GM18870 (cell line): Measurements from ENCODE around the gene SMIM24.
"Not testable (repeated sequence)": the region's sequence is repeated elsewhere in the genome, so short reads cannot be mapped to it uniquely, and the experiment has no call there.

ENCODE experiments used
- ATAC-seq: cut with Tn5 transposase; IDR thresholded peaks from one replicate; pipeline ENCODE4 v1.9.1; 2021; ENCODE audit warnings: moderate library complexity; ENCODE audit not compliant: unreplicated experiment

The SMIM24 gene

DNA sequence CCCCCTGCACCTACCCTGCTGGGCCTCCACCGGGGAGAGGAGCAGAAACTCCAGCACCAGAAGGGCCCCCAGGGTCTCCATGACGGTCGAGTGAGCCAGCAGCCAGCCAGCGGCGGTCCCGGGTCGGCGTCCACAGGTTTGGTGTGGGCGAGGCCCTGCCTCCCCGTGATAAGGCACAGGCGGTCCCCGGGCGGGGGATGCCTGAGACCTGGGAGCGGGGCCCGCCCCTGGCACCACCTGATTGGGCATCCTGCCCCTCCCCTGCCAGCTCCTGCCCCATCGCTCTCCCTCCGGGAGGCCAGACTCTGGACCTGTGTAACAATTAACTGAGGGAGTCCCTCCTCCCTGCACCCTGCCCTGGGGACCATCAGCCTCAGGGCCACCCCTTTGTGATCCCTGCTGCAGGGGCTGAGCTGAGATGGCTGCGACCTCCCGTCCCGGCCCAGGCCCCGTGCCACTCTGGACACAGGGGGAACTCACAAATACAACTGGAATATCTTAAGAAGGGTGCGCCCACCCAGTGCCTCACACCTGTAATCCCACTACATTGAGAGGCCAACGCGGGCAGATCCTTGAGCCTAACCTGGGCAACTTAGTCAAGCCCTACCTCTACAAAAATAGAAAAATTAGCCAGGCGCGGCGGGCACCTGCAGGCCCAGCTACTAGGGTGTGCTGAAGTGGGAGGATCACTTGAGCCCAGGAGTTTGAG, at the start of gene SMIM24:
SMIM24 (minus strand) TSS at position 143 of the 709 bp plus-strand sequence; CDS start at position 81, 62 bp downstream.
- ATAC-seq = no peak

DNA sequence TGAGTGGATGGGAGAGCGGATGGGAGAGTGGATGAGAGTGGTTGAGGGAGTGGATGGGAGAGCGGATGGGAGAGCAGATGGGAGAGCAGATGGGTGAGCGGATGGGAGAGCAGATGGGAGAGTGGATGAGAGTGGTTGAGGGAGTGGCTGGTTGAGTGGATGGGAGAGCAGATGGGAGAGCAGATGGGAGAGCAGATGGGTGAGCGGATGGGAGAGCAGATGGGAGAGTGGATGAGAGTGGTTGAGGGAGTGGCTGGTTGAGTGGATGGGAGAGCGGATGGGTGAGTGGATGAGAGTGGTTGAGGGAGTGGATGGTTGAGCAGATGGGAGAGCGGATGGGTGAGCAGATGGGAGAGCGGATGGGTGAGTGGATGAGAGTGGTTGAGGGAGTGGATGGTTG, 49.0 kb upstream of the SMIM24 start:
- ATAC-seq = not testable (repeated sequence)

DNA sequence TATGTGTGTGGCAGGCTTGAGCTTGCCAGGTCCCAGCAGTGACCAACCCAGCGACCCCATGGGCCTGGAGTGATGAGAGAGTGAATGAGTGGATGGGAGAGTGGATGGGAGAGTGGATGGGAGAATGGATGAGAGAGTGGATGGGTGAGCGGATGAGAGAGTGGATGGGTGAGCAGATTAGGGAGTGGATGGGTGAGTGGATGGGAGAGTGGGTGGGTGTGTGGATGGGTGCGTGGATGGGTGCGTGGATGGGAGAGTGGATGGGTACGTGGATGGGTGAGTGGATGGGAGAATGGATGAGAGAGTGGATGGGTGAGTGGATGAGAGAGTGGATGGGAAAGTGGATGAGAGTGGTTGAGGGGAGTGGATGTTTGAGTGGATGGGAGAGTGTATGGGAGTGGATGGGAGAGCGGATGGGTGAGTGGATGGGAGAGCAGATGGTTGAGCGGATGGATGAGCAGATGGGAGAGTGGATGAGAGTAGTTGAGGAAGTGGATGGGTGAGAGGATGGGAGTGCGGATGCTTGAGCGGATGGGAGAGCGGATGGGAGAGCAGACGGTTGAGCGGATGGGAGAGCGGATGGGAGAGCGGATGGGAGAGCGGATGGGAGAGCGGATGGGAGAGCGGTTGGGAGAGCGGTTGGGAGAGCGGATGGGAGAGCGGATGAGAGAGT, 48.4 kb upstream of the SMIM24 start:
- no peak for ATAC-seq

DNA sequence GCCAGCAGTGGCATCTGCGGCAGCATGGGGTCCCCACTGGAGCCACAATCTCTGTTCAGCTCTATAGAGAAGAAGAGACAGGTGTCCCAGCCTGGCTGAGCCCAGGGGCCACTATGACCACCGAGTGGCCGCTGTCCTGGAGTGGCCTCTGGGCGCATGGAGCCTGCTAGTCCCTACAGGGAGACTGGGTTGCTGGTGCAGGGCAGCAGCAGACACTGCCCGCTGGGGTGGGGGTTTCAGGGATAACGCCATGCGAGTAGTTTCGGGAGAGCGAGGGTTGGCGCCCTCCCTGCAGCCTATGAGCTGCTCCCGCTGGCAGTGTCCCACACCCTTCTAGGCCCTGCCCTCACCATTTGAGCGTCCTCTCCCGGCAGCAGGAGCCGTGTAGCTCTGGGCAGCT, 47.8 kb upstream of the SMIM24 start:
- ATAC-seq = no peak

DNA sequence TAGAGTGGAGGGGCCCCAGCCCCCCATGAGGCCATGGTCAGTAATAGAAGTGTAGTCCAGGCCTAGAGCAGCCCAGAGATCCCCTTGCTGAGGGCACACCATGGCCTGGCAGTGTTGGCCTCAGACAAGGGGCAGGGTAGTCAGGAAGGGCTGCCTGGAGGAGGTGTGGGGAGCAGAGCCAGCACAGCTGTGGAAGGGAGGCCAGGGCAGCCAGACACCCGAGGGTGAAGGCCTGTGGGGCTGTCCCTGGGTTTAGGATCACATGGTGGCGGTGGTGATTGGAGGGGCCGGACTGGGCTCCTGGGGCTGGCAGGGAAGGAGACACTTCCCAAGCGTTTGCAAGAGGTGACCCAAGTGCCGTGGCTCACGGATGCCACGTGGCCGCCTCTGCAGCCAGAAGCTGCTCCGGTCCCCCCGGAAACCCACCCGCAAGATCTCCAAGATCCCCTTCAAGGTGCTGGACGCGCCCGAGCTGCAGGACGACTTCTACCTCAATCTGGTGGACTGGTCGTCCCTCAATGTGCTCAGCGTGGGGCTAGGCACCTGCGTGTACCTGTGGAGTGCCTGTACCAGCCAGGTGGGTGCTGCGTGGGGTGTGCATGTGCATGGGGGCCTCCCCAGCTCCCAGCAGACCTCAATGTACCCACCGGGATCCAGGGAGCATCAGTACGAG, 47.0 kb upstream of the SMIM24 start:
- ATAC-seq = no peak

DNA sequence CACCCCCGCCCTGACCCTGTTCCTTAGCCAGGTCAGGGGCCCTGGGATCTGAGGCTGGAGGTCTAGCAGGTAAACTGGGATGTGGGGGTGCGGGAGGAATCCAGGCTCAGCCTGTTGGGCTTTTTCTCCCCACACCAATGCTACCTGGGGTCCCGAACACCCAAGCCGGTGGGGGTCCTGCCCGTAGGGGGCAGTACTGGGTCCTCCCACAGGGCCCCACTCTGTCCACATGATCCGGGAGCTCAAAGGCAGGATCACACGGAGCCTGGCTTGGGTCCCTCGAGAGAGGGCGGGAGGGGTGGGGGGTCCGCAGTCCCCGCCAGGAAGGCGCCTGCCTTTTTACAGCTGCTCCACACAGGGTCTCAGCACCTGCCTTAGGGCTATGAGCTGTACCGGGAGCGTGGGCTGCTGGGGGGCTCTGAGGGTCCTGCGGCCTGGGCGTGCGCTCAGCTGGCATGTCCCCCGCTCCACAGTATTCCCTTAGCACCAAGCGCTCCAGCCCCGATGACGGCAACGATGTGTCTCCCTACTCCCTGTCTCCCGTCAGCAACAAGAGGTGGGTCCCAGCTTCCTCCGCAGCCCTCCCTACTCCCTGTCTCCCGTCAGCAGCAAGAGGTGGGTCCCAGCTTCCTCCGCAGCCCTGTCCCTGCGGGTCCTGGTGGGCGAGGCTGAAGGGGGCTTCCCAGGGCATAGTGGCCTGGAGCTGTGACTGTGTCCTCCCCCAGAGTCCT, 46.3 kb upstream of the SMIM24 start:
- ATAC-seq = no peak

DNA sequence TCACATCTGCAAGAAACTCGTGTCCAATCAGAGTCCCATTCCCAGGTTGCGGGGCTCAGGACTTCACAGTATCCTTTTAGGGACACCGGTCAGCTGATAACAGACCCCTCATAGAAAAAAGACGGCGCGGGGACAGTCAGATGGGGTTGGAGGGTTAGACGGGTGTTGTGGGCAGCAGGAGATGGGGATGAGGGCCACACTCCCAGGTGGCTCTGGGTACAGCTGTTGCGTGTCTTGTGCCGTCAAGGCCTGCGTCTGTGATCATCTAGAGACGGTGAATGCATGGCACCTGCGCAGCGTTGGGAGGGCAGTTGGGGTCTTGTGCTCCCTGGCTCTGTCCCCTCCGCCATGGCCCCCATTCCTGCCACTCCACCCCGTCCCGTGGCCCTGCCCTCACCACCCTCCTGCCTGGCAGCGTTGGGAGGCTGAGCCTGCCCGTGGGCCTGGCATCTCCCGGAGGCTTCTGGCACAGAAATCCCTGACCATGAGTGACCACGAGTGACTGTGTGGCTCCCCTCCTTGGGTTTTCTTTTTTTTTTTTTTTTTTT, 44.7 kb upstream of the SMIM24 start:
- ATAC-seq = no peak

DNA sequence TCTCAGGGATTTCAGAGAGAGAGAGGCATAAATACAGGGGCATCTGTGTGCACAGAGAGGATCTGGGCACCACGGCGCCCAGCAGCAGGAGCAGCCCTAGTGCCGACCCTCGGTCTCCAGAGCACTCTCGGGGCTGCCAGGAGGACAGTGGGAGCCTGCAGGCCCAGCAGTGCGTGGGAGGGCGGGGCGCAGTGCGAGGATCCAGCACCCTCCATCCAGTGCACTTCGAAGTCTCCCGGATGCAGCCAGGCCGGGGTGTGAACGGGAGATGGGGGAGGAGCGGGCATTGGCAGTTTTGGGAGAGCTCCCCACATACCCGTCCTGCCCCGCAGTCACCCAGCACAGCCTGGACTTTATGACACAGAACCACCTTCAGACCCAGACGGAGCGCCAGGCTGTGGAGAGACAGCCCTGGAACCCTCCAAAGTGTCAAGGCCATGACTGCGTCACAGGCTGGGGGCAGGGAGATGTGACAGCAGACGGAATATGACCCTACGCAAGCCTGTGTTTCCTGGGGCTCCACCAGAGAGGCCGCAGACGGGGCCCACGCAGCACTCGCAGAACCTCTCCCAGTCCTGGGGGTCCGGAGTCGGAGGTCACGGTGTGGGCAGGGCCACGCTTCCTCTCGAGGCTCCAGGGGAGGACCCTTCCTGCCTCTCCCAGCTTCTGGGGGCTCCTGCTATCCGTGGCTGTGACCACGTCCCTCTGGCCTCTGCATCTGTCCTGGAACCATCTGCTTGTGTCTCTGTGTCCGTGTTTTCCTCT, 43.9 kb upstream of the SMIM24 start:
- no peak for ATAC-seq

DNA sequence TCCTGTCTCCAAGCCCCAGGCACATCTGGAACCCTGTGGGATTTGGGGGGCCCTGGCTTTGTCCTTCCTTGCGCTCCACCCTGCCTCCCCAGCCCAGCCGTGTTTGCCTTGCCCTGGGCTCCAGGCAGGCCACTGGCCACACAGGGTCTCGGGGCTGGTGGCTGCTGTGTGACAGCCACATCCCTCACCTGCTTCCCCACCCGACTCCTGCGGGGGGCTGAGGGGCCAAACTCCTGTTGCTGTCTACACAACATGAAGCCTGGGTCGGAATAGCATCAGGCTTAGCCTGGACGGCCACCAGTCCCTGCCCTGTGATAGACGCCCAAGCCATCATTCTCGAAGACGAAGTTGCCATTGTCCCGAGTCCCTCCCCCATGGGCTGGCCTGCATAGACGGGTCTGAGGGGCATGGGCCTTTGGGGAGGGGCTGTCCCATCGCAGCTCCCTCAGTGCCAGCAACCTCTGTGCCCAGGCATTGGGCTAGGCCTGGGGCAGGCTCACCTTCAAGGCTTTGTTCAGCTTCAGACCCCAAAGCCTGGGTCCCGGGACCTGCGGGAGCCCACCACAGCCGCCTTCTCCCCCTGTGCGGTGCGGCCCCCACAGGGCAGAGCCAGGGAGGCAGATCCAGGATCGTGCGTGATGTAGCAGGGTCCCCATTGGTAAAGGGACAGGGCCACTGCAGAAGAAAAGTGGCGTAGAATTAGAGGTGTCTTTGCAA, 43.2 kb upstream of the SMIM24 start:
- no peak for ATAC-seq

DNA sequence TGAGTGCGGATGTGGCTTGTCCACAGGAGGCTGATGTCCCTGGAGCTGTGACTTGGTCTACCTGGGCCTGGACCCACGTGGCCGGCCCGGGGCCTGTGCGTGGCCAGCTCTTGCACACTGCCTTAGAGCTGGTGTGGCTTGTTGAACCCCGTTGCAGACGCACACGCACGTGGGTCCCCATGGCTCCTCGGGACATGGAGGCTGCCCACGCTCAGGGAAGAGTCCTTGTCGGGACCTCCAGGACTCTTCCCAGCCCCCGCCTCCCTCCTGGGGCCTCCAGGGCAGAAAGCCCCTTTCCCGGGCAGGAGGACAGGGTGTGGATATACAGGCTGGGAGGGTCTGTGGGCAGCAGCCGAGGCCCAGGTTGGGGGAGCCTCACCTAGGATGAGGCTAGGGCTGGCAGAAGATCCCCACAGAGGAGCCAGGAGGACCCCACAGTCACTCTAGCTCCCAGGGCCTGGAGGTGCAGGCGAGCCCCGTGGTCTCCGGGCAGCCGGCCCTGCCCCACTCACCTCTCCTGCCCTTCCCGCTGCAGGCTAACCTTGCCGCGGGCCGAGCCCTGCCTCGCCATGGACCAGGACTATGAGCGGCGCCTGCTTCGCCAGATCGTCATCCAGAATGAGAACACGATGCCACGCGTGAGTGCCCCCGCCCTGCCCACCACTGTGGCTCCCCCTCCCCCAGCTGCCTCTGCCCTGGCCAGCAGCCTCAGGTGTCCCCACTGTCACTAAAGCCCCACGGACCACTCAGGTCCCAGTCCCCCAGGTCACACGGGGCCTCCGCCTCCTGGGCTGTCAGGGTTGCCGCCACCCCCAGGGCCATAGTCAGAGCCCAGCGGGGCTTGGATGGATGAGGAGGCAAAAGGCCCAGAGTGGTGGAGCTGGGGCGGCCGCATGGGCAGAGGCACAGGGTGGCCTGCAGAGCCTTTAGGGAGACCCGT, 42.4 kb upstream of the SMIM24 start:
- ATAC-seq = no peak

DNA sequence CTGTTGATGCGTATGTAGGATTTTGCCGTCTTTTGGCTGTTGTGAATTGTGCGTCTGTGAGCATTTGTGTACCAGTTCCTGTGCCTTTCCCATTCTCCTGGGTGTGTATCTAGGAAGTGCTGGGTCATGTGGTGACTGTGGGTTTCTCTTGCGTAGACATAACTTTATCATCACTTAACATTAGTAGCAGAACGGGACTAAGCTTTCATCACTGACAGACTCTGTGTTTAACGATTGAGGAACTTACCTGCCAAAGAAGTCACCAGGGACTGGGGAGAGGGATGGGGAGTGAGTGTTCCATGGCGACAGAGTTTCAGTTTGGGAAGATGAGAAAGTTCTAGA, 40.8 kb upstream of the SMIM24 start:
- ATAC-seq = no peak

DNA sequence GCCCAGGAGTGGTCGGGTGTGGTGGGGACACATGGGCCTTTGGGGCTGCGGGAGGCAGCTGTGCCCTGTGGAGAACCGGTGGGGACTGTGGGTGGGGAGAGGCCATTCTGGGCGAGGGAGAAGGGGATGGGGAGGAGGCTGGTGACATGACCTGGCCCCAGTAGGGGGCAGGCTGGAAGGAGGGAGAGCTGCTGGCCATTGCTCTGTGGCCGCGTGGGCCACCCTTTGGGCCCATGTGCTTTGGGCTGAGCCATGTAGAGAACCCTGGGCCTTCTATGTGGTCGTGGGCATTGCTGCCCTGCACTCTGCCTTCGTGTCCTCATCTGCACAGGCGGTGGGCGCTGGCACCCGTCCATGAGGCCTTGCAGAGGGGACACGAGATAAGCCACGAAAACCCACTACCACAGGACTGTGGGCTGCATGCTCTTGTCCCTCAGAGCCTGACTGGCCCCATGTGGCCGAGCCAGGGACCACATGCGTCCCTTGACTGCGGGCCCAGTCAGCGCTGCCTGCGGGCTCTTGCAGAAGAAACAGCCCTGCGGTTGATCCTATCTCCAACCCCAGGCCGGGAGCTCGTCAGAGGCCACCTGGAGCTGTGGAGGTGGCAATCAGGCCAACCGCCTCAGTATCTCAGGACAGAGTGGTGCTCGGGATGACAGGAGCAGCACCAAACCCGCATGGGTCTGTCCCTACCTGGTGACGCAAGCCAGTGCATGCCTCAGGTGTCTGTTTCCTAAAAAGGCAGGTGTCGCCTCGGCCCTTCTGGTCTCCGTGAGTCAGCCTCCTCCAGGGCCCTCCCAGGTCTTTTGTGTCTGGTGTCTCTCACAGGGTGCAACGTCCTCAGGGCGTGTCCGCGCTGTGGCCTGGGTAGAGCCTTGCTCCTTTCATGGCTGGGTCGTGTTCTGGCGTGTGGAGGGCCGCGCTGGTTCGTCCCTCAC, 40.1 kb upstream of the SMIM24 start:
- ATAC-seq = no peak

DNA sequence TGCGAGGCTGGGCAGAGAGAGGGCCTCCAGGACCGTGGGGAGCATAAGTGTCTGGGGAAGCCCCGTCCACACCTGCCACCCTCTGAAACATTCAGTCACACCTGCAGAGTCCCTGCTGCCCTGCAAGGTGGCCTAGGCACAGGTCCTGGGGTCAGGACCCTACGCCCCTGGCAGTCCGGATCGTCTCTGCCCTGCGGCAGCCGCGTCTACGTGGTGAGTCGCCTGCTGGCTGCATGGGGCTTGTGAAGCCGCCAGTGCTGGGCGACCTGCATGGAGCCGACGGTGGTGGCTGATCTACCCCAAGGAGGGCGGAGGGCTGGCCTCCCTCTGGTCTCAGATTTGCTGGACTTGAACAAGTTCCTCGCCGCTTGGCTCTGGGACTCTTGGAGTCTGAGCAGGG, 38.8 kb upstream of the SMIM24 start:
- no peak for ATAC-seq

DNA sequence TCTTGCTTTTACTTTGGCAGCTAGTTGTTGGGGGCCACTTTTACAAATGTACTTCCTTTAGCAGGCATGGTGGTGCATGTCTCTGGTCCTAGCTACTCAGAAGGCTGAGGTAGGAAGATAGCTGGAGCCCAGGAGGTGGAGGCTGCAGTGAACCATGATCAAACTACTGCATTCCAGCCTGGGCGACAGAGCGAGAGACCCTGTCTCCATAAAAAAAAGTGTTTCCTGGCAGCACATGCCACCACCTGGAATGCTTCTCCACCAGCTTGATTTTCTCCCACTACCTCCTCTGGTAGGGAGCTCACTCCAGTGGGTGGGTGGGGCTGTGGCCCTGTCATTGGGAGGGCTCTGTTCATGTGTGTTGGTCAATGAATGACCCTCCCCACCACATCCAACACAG, 38.3 kb upstream of the SMIM24 start:
- ATAC-seq = no peak

DNA sequence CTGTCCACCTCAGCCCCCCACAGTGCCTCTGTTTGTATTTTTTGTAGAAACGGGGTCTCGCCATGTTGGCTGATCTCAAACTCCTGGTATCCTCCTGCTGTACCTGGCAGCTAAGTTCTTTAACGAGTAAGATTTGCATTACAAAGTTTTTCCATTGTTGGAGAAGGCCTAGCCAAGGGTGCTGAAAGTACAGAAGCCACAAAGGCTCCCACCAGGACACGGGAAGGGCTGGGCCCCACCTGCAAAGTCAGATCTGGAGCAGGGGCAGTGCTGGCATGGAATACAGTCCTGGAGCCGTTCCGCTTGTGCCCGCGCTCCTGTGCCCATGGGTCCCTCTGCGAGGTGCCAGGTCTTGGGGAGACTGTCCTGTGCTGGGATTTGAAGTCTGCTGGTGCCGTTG, 37.9 kb upstream of the SMIM24 start:
- no peak for ATAC-seq

DNA sequence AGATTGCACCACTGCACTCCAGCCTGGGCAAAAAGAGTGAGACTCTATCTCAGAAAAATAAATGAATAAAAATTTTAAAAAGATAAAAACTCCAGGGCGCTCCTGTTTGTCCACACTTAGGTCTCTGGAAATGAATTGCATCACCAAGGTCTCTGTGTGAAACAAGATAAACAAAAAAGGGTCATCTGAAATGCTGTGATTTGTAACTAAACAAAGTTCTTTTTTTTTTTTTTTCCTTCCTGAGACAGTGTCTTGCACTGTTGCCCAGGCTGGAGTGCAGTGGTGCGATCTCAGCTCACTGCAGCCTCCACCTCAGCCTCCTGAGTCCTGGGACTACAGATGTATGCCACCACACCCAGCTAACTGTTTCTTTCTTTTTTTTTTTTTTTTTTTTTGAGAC, 37.3 kb upstream of the SMIM24 start:
- ATAC-seq = no peak

DNA sequence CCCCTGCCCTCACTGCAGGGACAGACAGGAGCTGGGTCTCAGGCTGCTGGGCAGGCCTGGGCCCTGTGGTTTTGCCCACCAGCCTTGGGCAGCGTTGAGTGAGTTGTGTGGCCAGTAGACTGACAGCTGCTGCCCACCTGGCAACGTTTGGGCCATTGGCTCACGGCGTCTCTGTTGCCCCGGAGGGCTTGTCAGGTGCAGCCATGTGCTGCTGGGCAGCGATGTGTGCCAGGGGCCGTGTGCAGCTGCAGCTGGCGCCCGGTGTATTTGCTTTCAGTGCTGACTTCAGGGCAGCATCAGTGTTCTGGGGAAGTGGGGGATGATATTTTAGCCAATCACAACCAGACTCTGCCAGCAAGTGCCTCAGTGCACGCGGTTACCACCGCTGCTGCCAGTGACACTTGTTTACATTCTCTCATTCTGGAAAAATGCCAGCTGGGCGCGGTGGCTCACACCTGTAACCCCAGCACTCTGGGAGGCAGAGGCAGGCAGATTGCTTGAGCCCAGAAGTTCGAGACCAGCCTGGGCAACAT, 36.4 kb upstream of the SMIM24 start:
- ATAC-seq = no peak
